NCI-H2171 (cell line): ENCODE data around the gene GNAI1.

ENCODE experiments used
- DNase-seq: peaks from one replicate; lab custom pipeline; 2025; lab: John Stamatoyannopoulos, UW

The GNAI1 gene

GRCh38 chr7:80253237-80253636 lies 118.6 kb downstream of the GNAI1 start:
- DNase-seq = no peak

GRCh38 chr7:80253653-80254052 lies 119.0 kb downstream of the GNAI1 start:
- DNase-seq = no peak

- no peak for DNase-seq
Measured at GRCh38 chr7:80255656-80256055, 121.0 kb downstream of the GNAI1 start.

GRCh38 chr7:80257756-80258155 lies 123.1 kb downstream of the GNAI1 start:
- DNase-seq = no peak

- no peak for DNase-seq
Measured at GRCh38 chr7:80260606-80261005, 126.0 kb downstream of the GNAI1 start.

- DNase-seq = no peak
Measured at GRCh38 chr7:80263333-80263732, 128.7 kb downstream of the GNAI1 start.

- DNase-seq = no peak
Measured at GRCh38 chr7:80263821-80264220, 129.2 kb downstream of the GNAI1 start.

GRCh38 chr7:80264769-80265495 lies 130.3 kb downstream of the GNAI1 start:
- DNase-seq = no peak

- DNase-seq = no peak
Measured at GRCh38 chr7:80272560-80273239, 138.1 kb downstream of the GNAI1 start.

- no peak for DNase-seq
Measured at GRCh38 chr7:80273327-80273726, 138.7 kb downstream of the GNAI1 start.

GRCh38 chr7:80275192-80275605 lies 140.6 kb downstream of the GNAI1 start:
- DNase-seq = no peak
